Nephron progenitor cell (in vitro differentiated cells): Measurements from ENCODE around the gene OOEP.

Experiments
- DNase-seq: peaks from one replicate; pipeline ENCODE4 v3.0.0; 2021
- H3K27ac Mint-ChIP-seq: 2 replicates; pipeline ENCODE4 v1.8.0; 2021; ENCODE audit warnings: mild to moderate bottlenecking, moderate library complexity, mixed read lengths
- H3K27me3 Mint-ChIP-seq: 2 replicates; pipeline ENCODE4 v1.8.0; 2021; ENCODE audit warnings: mild to moderate bottlenecking, low read depth, mixed read lengths; ENCODE audit not compliant: poor library complexity
- H3K36me3 Mint-ChIP-seq: 2 replicates; pipeline ENCODE4 v1.8.0; 2021; ENCODE audit warnings: low read depth, mixed read lengths
- H3K4me1 Mint-ChIP-seq: 2 replicates; pipeline ENCODE4 v1.8.0; 2021; ENCODE audit warnings: mixed read lengths
- H3K4me3 Mint-ChIP-seq: 2 replicates; pipeline ENCODE4 v1.8.0; 2021; ENCODE audit warnings: mild to moderate bottlenecking, moderate library complexity, mixed read lengths
- H3K9me3 Mint-ChIP-seq: 2 replicates; pipeline ENCODE4 v1.8.0; 2021; ENCODE audit warnings: mild to moderate bottlenecking, moderate library complexity, mixed read lengths
- TF ChIP-seq, protein P1 (sequence below): fragments of 200-600 bp; sonication (generic); IDR thresholded peaks from 2 replicates; pipeline ENCODE4 v1.5.0; 2021; ENCODE audit warnings: antibody characterized with exemption

OOEP gene

DNA sequence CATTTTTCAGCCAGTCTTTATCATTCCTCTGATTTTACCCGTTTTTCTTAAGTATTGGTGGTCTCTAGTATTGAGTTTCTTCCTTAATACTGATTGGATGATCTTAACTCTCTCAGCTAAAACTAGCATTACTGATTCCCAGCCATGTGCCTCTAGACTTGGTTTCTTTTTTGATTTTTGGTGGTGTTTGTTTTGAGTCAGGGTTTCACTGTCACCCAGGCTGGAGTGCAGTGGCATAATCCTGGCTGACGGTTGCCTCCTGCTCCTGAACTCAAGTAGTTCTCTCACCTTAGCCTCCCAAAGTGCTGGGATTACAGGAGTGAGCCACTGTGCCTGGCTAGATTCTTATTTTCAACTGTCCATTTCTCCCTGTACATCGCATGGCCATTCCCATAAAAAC lies 40.5 kb downstream of the OOEP start:
- H3K4me1 Mint-ChIP-seq: peaks cover 6% of the 10 kb centered on the region
- no peaks in the 10 kb centered on the region for H3K9me3 Mint-ChIP-seq
- peaks cover 3% of the 10 kb centered on the region for H3K27me3 Mint-ChIP-seq
- H3K36me3 Mint-ChIP-seq: no peaks in the 10 kb centered on the region
- no peak for DNase-seq
- H3K27ac Mint-ChIP-seq: no peak overlapping the region
- H3K4me3 Mint-ChIP-seq: no peak overlapping the region
- TF ChIP-seq, protein P1, sequence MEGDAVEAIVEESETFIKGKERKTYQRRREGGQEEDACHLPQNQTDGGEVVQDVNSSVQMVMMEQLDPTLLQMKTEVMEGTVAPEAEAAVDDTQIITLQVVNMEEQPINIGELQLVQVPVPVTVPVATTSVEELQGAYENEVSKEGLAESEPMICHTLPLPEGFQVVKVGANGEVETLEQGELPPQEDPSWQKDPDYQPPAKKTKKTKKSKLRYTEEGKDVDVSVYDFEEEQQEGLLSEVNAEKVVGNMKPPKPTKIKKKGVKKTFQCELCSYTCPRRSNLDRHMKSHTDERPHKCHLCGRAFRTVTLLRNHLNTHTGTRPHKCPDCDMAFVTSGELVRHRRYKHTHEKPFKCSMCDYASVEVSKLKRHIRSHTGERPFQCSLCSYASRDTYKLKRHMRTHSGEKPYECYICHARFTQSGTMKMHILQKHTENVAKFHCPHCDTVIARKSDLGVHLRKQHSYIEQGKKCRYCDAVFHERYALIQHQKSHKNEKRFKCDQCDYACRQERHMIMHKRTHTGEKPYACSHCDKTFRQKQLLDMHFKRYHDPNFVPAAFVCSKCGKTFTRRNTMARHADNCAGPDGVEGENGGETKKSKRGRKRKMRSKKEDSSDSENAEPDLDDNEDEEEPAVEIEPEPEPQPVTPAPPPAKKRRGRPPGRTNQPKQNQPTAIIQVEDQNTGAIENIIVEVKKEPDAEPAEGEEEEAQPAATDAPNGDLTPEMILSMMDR: no peak

DNA sequence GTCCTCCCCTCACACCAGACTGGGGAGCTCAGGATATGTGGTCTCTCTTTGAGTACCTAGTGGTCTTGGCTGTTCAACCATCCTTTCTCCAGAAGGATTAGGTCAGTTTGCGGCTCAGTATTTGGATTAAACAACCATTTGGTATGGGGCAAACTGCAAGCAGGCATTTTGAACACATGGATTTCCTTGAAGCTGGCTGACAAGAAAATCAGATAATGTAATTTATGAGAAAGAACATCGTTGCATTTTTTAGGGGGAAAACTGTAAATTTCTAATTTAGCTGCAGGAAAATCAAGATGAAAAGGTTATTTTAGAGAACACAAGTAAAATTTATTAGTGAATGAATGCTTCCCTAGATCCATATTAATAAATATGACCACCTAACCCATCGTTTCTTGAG lies 40.9 kb downstream of the OOEP start:
- TF ChIP-seq, protein P1: no peak
- H3K9me3 Mint-ChIP-seq: no peaks in the 10 kb centered on the region
- peaks cover 6% of the 10 kb centered on the region for H3K4me1 Mint-ChIP-seq
- H3K4me3 Mint-ChIP-seq: no peak overlapping the region
- no peak overlapping the region for H3K27ac Mint-ChIP-seq
- H3K36me3 Mint-ChIP-seq: no peaks in the 10 kb centered on the region
- H3K27me3 Mint-ChIP-seq: peaks cover 3% of the 10 kb centered on the region
- no peak for DNase-seq

DNA sequence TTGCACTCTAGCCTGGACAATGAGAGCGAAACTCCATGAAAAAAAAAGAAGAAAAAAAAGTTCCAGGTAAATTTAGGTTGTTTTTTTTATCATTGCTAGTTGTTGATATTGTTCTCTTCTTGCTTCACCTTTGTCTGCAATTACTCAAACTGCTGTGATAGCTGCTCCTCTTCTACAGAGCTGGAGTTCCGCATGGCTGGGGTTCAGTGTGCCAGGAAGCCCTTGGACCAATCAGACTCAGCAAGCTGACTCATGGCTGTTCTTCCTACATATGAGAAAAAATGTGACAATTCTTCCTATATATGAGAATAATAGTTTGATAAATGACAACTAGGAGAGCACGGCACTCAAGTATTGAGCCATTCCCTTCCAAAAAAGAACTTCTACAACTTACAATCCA lies 44.0 kb downstream of the OOEP start:
- Mint-ChIP-seq H3K27me3 (no peaks in the 10 kb centered on the region), H3K36me3 (no peaks in the 10 kb centered on the region), H3K4me1 (peaks cover 6% of the 10 kb centered on the region), H3K27ac (no peak overlapping the region), H3K9me3 (peaks cover 4% of the 10 kb centered on the region), H3K4me3 (no peak overlapping the region)
- no peak for DNase-seq
- TF ChIP-seq, protein P1: no peak

DNA sequence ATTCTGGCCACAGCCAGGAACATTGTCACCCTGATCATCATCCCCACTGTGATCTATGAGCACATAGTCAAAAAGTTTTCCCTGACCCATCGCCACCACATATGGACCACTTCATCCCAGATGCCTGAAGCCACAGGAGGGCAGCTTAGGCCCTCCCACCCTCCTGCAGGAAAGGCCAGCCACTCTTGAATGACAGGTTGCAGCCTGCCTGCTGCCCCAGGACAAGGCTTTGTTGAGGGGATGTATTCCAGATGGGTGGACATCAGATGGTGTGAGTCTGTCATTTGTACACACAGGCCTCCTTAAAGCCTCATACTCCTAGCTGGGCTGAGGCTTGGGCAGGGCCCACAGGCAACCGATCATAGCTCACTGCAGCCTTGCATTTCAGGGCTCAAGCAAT lies 46.4 kb downstream of the OOEP start:
- TF ChIP-seq, protein P1: no peak
- H3K4me1 Mint-ChIP-seq: peaks cover 6% of the 10 kb centered on the region
- no peak overlapping the region for H3K4me3 Mint-ChIP-seq
- H3K27me3 Mint-ChIP-seq: no peaks in the 10 kb centered on the region
- H3K27ac Mint-ChIP-seq: no peak overlapping the region
- no peak for DNase-seq
- H3K36me3 Mint-ChIP-seq: peaks cover 1% of the 10 kb centered on the region
- H3K9me3 Mint-ChIP-seq: peaks cover 21% of the 10 kb centered on the region
